Measurements from ENCODE around the gene CCM2L.

The CCM2L gene

GRCh38 chr20:31974951-31975487, 35.2 kb upstream of the CCM2L start:
- TF ChIP-seq SPI1 (IDR thresholded peaks at IDR 0.05; ENCODE audit: low read depth, low read length) (no peak), TAF1 (IDR thresholded peaks at IDR 0.05; ENCODE audit: low read depth, low read length) (no peak), PAX5 (IDR thresholded peaks at IDR 0.05; ENCODE audit: insufficient read depth, low read length, severe bottlenecking) (no peak), POU2F2 (IDR thresholded peaks at IDR 0.05; ENCODE audit: low read depth, low read length) (no peak), POLR2A (IDR thresholded peaks at IDR 0.05; ENCODE audit: low read depth, low read length) (no peak), POLR2AphosphoS5 (IDR thresholded peaks at IDR 0.05; ENCODE audit: low read depth, low read length) (no peak)
- FAIRE-seq (no peak), DNase-seq (ENCODE audit: insufficient read length, low spot score) (no peak)

GRCh38 chr20:31975874-31976273, 34.4 kb upstream of the CCM2L start:
- no peak for TF ChIP-seq POLR2A (IDR thresholded peaks at IDR 0.05; ENCODE audit: low read depth, low read length)
- TF ChIP-seq POLR2AphosphoS5 (IDR thresholded peaks at IDR 0.05; ENCODE audit: low read depth, low read length), result no peak
- TF ChIP-seq PAX5 (IDR thresholded peaks at IDR 0.05; ENCODE audit: insufficient read depth, low read length, severe bottlenecking), result no peak
- no peak for TF ChIP-seq TAF1 (IDR thresholded peaks at IDR 0.05; ENCODE audit: low read depth, low read length)
- no peak for TF ChIP-seq POU2F2 (IDR thresholded peaks at IDR 0.05; ENCODE audit: low read depth, low read length)
- no peak for TF ChIP-seq SPI1 (IDR thresholded peaks at IDR 0.05; ENCODE audit: low read depth, low read length)
- DNase-seq (ENCODE audit: insufficient read length, low spot score) (no peak), FAIRE-seq (no peak)

GRCh38 chr20:31977080-31977479, 33.2 kb upstream of the CCM2L start:
- no peak for TF ChIP-seq SPI1 (IDR thresholded peaks at IDR 0.05; ENCODE audit: low read depth, low read length)
- TF ChIP-seq TAF1 (IDR thresholded peaks at IDR 0.05; ENCODE audit: low read depth, low read length), result no peak
- no peak for TF ChIP-seq POU2F2 (IDR thresholded peaks at IDR 0.05; ENCODE audit: low read depth, low read length)
- no peak for TF ChIP-seq PAX5 (IDR thresholded peaks at IDR 0.05; ENCODE audit: insufficient read depth, low read length, severe bottlenecking)
- no peak for TF ChIP-seq POLR2AphosphoS5 (IDR thresholded peaks at IDR 0.05; ENCODE audit: low read depth, low read length)
- TF ChIP-seq POLR2A (IDR thresholded peaks at IDR 0.05; ENCODE audit: low read depth, low read length), result no peak
- FAIRE-seq (no peak), DNase-seq (ENCODE audit: insufficient read length, low spot score) (no peak)

GRCh38 chr20:31979713-31980426, 30.4 kb upstream of the CCM2L start:
- FAIRE-seq, result no peak
- DNase-seq (ENCODE audit: insufficient read length, low spot score), result no peak
- TF ChIP-seq PAX5 (IDR thresholded peaks at IDR 0.05; ENCODE audit: insufficient read depth, low read length, severe bottlenecking), result no peak
- TF ChIP-seq SPI1 (IDR thresholded peaks at IDR 0.05; ENCODE audit: low read depth, low read length), result no peak
- TF ChIP-seq TAF1 (IDR thresholded peaks at IDR 0.05; ENCODE audit: low read depth, low read length), result no peak
- no peak for TF ChIP-seq POLR2A (IDR thresholded peaks at IDR 0.05; ENCODE audit: low read depth, low read length)
- TF ChIP-seq POU2F2 (IDR thresholded peaks at IDR 0.05; ENCODE audit: low read depth, low read length), result no peak
- TF ChIP-seq POLR2AphosphoS5 (IDR thresholded peaks at IDR 0.05; ENCODE audit: low read depth, low read length), result no peak

DNA sequence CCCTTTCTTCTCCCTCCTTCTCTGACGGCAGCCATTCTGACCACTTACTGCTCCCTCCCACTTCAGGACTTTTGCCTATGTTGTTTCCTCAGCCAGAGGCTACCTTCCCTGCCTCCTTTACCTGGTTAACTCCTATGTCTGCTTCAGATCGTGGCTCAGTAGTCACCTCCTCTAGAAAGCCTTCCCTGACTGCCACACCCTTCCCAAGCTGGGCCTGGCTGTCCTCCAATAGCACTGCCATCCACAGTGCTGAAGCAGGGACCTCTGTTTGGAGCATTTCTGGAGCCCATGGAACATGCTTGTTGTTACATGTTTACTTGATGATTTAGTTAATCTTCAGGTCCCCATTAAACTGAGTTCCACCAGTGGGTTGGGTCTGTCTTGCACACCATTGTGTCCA, 28.5 kb upstream of the CCM2L start:
- no peak for FAIRE-seq
- no peak for TF ChIP-seq POU2F2 (IDR thresholded peaks at IDR 0.05; ENCODE audit: low read depth, low read length)
- no peak for TF ChIP-seq SPI1 (IDR thresholded peaks at IDR 0.05; ENCODE audit: low read depth, low read length)
- no peak for TF ChIP-seq TAF1 (IDR thresholded peaks at IDR 0.05; ENCODE audit: low read depth, low read length)
- no peak for TF ChIP-seq POLR2A (IDR thresholded peaks at IDR 0.05; ENCODE audit: low read depth, low read length)
- TF ChIP-seq PAX5 (IDR thresholded peaks at IDR 0.05; ENCODE audit: insufficient read depth, low read length, severe bottlenecking), result no peak
- no peak for TF ChIP-seq POLR2AphosphoS5 (IDR thresholded peaks at IDR 0.05; ENCODE audit: low read depth, low read length)

DNA sequence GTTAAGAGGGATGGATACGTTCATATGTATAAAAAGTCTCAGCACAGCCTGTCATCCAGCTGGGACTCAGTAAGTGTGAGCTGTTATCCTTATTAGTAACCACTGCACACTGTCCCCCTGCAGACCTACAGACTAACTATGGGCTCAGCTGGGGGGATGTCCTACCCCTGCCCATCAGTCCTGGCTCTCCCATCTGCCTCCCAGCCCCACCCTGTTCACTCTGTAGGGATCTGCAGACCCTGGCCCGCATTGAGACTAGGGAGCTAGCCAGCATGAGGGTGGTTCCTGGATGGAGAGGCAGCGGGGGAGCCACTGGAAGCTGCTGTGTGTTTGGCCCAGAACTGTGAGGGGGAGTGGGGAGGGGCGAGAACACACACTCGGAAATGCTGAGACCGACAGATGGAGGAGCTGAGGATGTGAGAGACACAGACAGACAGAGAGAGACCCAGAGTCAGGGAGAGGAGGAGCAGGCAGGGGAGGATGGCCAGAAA, 25.2 kb upstream of the CCM2L start:
- FAIRE-seq, result no peak
- no peak for DNase-seq (ENCODE audit: insufficient read length, low spot score)
- no peak for TF ChIP-seq TAF1 (IDR thresholded peaks at IDR 0.05; ENCODE audit: low read depth, low read length)
- TF ChIP-seq POU2F2 (IDR thresholded peaks at IDR 0.05; ENCODE audit: low read depth, low read length), result no peak
- TF ChIP-seq POLR2AphosphoS5 (IDR thresholded peaks at IDR 0.05; ENCODE audit: low read depth, low read length), result no peak
- no peak for TF ChIP-seq PAX5 (IDR thresholded peaks at IDR 0.05; ENCODE audit: insufficient read depth, low read length, severe bottlenecking)
- TF ChIP-seq POLR2A (IDR thresholded peaks at IDR 0.05; ENCODE audit: low read depth, low read length), result no peak
- TF ChIP-seq SPI1 (IDR thresholded peaks at IDR 0.05; ENCODE audit: low read depth, low read length), result no peak

More for the DNA sequence above, 28.5 kb upstream of the CCM2L start:
- DNase-seq (ENCODE audit: insufficient read length, low spot score), result no peak

GRCh38 chr20:31987744-31988143, 22.5 kb upstream of the CCM2L start:
- no peak for TF ChIP-seq POU2F2 (IDR thresholded peaks at IDR 0.05; ENCODE audit: low read depth, low read length)
- no peak for TF ChIP-seq SPI1 (IDR thresholded peaks at IDR 0.05; ENCODE audit: low read depth, low read length)
- no peak for TF ChIP-seq PAX5 (IDR thresholded peaks at IDR 0.05; ENCODE audit: insufficient read depth, low read length, severe bottlenecking)
- no peak for TF ChIP-seq TAF1 (IDR thresholded peaks at IDR 0.05; ENCODE audit: low read depth, low read length)
- no peak for TF ChIP-seq POLR2AphosphoS5 (IDR thresholded peaks at IDR 0.05; ENCODE audit: low read depth, low read length)
- TF ChIP-seq POLR2A (IDR thresholded peaks at IDR 0.05; ENCODE audit: low read depth, low read length), result no peak
- no peak for FAIRE-seq

DNA sequence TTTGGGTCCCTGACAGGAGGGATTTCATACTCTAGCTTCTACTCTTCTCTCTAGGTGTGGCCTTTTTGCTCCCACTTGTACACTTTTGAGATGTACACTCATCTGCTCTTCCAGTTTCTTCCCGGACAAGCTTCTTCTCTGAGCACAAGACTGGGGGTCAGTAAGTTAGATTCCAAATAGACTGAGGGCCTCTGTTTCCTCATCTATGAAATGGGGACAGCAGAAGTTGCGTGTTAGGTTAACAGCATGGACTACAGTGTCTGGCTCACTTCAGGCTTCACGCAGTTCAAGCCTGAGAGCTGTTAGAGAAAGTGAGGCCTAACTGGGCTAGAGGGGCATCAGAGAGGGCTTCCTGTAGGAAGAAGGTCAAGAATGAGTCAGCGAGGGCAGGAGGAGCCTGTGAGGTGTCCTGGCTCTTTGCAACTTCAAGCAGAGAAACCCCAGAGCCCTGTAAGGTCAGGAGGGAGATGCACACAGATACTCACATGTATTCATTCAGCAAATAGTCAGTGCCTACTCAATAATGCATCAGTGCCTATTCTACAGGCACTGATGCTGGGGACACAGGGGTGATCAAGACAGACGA, 21.7 kb upstream of the CCM2L start:
- FAIRE-seq, result no peak
- TF ChIP-seq POLR2AphosphoS5 (IDR thresholded peaks at IDR 0.05; ENCODE audit: low read depth, low read length) (no peak), TAF1 (IDR thresholded peaks at IDR 0.05; ENCODE audit: low read depth, low read length) (no peak), POLR2A (IDR thresholded peaks at IDR 0.05; ENCODE audit: low read depth, low read length) (no peak), SPI1 (IDR thresholded peaks at IDR 0.05; ENCODE audit: low read depth, low read length) (no peak), POU2F2 (IDR thresholded peaks at IDR 0.05; ENCODE audit: low read depth, low read length) (no peak), PAX5 (IDR thresholded peaks at IDR 0.05; ENCODE audit: insufficient read depth, low read length, severe bottlenecking) (no peak)

More at GRCh38 chr20:31987744-31988143, 22.5 kb upstream of the CCM2L start:
- no peak for DNase-seq (ENCODE audit: insufficient read length, low spot score)

DNA sequence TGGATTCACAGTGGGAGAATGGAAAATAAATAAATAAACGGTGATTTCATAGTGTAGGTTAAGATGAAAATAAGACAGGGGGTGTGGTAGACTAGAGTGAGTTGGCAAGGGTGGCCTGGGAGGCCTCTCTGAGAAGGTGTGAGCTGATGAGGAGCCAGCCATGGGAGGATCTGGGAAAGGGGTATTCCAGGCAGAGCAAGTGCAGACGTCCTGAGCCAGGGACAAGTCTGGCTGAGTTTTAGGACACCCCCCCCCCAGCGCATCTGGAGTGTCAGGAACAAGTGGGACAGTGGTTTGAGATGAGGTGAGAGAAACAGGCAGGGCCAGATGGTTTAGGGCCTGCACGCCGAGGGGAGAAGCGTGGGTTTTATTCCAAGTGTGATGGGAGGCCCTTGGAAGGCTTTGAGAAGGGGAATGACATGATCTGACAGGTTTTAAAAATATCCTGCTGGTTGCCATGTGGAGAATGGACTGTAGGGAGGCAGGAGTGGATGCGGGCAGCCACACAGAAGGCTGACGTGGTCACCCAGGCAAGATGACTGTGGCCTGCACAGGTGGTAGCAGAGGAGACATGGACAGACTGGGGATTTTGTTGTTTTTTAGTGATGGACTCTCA, 21.1 kb upstream of the CCM2L start:
- FAIRE-seq (no peak), DNase-seq (ENCODE audit: insufficient read length, low spot score) (no peak)
- TF ChIP-seq POLR2AphosphoS5 (IDR thresholded peaks at IDR 0.05; ENCODE audit: low read depth, low read length), result no peak
- TF ChIP-seq SPI1 (IDR thresholded peaks at IDR 0.05; ENCODE audit: low read depth, low read length), result no peak
- TF ChIP-seq PAX5 (IDR thresholded peaks at IDR 0.05; ENCODE audit: insufficient read depth, low read length, severe bottlenecking), result no peak
- no peak for TF ChIP-seq POU2F2 (IDR thresholded peaks at IDR 0.05; ENCODE audit: low read depth, low read length)
- TF ChIP-seq TAF1 (IDR thresholded peaks at IDR 0.05; ENCODE audit: low read depth, low read length), result no peak
- no peak for TF ChIP-seq POLR2A (IDR thresholded peaks at IDR 0.05; ENCODE audit: low read depth, low read length)

More for the DNA sequence above, 21.7 kb upstream of the CCM2L start:
- DNase-seq (ENCODE audit: insufficient read length, low spot score), result no peak
